ENCODE data around the gene UTP20.

Gene UTP20

DNA sequence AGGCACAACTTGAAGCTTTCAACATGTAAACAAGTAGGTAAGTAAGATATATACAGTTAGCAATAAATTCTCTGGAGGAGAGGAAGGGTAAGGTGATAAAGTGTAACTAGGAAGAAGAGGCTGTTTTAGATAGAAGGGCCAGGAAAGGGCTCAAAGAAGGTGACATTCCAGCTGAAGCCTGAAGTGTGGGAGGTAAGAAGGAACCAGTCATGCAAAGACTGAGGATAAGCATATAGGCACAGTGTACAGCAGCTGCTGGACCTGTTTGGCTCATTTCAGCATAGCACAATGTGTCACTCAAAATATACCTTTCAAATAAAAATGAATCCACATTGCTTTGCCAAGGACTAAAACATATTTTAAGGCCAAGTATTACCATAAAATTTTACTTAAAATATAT is 156.2 kb downstream of the UTP20 start:
- Histone ChIP-seq H3K27ac (ENCODE audit: extremely low read depth, low read depth, low read length) (no peak overlapping the region), H3K9me3 (ENCODE audit: control insufficient read depth, insufficient read depth, low read depth, low read length) (no peaks in the 10 kb centered on the region), H3K36me3 (ENCODE audit: control insufficient read depth in 2 of 2, insufficient read depth in 1 of 2, low read length in 2 of 2) (no peaks in the 10 kb centered on the region), H3K4me3 (ENCODE audit: low read depth, low read length) (no peak overlapping the region), H3K4me1 (ENCODE audit: control insufficient read depth, insufficient read depth, low read length) (no peaks in the 10 kb centered on the region)
- ChIA-PET CTCF (interaction anchor here (0.6 kb wide), 1 partner anchor 22 kb away, joined by 3 read pairs; no protein-coding TSS in a partner anchor), POLR2A (no interaction called here)
- TF ChIP-seq ZFHX2 (tag by site-specific recombination; conservative IDR thresholded peaks at IDR 0.05) (no peak), ZNF629 (tag by site-specific recombination; IDR thresholded peaks at IDR 0.05) (no peak), BCL11A (tag by site-specific recombination; IDR thresholded peaks at IDR 0.05; ENCODE audit: low read depth) (no peak), ZNF449 (tag by site-specific recombination; IDR thresholded peaks at IDR 0.05) (no peak), ZNF169 (tag by site-specific recombination; IDR thresholded peaks at IDR 0.05) (no peak), ZNF211 (tag by site-specific recombination; IDR thresholded peaks at IDR 0.05; ENCODE audit: low read depth) (no peak), ZNF366 (tag by site-specific recombination; conservative IDR thresholded peaks at IDR 0.05) (no peak), ZNF202 (tag by site-specific recombination; IDR thresholded peaks at IDR 0.05; ENCODE audit: borderline replicate concordance) (no peak), EGR2 (tag by site-specific recombination; IDR thresholded peaks at IDR 0.05; ENCODE audit: low read depth) (no peak), ZNF223 (tag by site-specific recombination; IDR thresholded peaks at IDR 0.05) (no peak)
- TF ChIP-seq, protein P1, sequence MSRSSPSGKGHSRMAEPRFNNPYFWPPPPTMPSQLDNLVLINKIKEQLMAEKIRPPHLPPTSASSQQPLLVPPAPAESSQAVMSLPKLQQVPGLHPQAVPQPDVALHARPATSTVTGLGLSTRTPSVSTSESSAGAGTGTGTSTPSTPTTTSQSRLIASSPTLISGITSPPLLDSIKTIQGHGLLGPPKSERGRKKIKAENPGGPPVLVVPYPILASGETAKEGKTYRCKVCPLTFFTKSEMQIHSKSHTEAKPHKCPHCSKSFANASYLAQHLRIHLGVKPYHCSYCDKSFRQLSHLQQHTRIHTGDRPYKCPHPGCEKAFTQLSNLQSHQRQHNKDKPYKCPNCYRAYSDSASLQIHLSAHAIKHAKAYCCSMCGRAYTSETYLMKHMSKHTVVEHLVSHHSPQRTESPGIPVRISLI (tag by site-specific recombination; IDR thresholded peaks at IDR 0.05): no peak

Data from HEK293 (cell line).